Head of caudate nucleus (tissue), 42 donors: Measurements from ENCODE around the gene TEAD1.

Experiments
- DNase-seq, 42 donors: peaks; one replicate each; pipeline versions ENCODE4 v3.0.0 to v3.0.0-alpha.2; 2020 to 2021; ENCODE audit warnings: mixed read lengths in 7 of 42
- intact Hi-C: fragments of 100-400 bp; cut with DNase I; formaldehyde crosslinking; loops from one replicate; pipeline ENCODE4 v1.15.0; 2022

Gene TEAD1

DNA sequence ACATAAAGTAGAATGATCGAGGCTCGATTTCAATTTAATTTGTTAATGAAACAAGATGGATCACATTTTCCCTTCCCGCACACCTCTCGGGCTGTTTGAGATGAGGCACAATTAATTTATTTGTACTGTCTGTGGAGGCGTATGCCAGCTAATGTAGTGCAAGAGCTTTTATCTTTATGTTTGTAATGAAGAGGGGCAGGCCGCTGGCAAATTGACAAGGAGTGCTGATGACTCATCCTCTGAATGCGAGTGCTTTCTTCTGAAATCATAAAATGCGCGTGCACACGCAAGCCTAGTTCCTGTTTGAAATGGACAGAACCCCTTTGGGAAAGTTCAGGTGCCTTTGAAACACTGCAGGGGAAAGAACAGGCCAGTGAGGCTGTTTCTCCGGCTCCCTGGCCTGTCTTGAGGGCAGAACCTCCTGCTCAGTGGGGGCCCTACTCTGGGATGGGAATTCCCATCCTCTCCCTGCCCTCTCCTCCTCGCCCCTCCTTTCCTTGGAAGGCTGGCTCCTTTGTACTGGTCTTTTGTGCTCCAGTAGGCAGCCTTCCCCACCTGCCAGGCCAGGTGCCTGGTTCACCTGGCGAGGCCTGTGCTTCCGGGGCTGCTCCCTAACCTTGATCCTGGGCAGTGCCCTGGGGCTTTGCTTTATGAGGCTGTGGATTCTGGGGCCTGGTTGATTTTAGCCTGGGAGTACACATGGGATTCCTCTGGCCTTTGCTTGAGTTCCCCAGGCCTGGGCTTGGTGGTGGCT lies 50.3 kb downstream of the TEAD1 start:
- peak in 25 of 42 donors; percentile 8 to 75 (median 31) for DNase-seq
- intact Hi-C loops = no loop called here

DNA sequence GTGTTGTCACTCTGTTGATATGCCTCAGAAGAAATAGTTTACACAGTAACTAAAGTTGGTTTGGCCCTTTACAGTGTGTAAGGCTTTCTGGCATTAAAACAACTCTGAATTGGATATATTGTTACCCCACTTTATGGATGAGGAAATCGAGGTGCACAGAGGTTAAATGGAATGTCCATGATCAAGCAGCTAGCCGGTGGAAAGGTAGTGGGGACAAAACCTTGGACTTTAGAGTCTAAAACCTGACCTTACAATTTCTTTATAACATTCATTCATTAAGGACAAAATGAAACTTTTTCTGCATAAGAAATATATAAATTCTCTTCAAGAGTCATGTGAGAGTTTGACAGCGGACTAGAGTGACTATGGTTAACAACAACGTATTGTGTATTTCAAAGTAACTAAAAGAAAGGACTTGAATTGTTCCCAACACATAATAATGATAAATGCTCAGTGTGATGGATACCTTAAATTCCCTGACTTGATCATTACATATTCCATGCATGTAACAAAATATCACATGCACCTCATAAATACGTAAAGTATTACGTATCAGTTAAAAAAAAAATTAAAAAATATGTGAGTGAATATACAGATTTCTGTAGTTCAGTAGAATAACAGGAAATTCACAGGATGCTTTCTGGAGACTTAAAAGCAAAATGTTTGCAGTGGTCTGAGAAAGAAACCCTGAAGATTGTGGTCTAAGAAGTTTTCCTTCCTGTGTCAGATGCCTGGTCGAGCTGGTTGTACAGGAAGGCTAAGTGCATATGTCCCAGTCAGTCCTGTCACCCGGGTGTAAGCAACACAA lies 51.0 kb downstream of the TEAD1 start:
- no peak for DNase-seq
- intact Hi-C loops = no loop called here

DNA sequence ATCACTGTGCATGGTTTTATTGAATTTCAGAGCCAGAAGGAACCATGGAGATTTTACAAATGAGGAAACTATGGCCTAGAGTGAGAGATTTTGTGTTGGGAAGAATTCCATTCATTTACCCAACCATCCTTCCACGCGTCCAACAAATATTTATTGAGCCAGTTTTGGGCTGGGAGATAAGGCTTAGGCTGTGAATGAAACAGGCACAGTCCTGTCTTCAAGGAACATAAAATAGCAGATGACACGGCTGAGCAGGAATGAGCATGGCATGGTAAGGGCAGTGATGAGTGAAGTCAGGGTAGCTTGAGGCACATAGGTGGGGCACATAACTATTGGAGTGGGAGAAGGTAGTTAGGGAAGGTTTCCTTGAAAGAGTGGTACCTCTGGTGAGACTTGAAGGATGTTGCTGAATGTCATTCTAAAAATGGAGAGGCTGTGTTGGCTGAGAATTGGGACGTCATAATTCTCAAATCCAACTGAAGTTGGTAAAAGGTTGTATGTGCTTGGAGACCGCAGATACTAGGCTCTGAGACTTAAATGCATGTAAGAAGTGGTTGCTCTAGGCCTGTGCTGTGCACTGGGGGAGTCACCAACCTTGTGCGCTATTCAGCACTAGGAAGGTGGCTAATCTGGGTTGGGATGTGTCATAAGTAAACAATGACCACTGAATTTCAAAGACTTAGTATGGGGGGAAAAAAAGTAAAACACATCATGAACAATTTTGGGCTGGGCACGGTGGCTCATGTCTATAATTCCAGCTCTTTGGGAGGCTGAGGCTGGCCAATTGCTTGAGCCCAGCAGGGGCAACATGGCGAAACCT lies 51.9 kb downstream of the TEAD1 start:
- intact Hi-C loops = no loop called here

DNA sequence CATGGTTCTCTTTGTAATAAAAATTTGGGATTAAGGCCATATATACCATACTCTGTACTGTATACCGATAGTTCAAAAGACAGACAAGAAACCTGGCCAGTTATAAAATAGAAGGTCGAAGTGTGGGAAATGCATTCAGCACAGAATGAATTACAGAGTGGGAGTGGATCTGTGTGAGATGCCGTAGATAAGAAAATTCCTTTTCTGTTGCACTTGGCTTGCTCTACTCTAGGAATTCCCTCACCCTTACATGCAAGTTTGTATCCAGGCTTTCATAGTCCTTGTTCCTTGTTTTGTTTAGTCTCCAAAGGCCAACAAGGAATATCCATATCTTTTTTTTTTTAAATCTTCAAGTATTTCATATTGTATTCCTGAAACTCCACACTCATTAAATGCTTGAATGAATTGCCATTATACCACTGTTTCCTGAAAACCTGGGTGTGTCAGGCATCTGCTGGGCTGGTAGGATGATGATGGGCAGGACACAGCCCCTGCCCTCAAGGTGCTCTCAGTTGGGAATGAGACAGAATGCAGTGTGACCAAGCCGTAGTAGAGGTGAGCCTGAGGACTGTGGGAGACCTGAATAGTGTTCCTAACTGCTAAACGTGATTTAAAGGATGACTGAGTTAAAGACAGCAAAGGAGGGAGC lies 53.5 kb downstream of the TEAD1 start:
- DNase-seq = no peak
- intact Hi-C loops = no loop called here

More for the DNA sequence above, 51.9 kb downstream of the TEAD1 start:
- peak in 1 of 42 donors; percentile 6 for DNase-seq

DNA sequence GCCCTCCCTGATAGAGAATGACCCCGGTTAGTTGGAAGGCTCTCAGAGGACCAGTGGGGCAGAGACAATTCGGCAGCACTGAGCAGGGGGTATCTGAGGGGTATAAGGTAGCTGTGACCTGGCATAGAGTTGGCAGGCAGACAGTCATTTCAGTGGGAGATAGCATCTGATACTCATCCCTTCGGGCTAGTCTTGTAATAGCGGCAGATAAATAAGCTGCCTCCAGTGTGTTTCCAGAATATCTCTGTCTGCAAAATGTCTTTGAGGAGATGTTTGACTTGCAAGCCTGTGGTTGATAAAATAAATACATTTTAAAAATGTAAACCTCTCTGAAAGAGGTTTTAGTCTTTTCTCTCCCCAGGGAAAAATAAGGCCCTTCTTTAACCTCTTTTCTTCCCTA lies 54.2 kb downstream of the TEAD1 start:
- no peak for DNase-seq
- intact Hi-C loops = no loop called here

DNA sequence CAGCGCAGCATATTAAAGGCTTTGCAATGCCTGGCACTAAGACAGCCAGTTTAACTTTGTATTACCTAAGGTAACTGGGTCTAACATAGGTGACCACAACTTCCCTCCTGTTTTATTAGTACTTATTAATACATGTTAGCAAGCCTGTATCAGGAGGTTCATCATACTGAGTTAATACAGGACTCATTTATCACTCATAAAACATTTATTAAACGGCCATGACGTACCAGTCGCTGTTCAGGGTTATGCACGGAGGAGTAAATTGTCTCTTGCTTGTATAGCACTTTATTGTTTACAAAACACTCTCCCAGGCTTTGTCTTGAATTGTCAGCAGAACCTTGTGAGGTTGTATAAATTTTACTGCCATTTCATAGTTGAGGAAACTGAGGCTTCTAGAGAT lies 55.7 kb downstream of the TEAD1 start:
- intact Hi-C loops = no loop called here
- DNase-seq = no peak

DNA sequence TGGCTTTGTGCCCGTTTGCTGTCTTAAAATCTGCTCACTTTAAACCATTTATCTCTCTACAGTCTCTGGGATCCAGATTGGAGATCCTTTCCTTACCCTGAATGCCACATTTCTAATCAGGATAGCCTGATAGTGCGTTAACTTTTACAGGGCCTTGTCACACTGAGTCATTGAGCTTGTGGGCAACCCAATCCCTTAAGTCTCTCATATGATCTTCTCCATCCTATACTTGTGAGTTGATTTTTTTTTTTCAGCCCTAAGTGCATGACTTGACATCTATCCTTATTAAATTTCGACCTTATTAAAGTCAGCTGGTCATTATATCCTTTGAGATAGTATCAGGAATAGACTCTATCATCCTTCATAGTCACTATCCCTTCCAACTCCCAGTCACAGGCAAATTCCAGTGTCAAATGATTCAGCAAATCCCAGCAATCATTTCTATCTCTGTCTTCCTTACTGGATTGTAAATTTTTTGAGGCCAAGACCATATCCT lies 57.7 kb downstream of the TEAD1 start:
- intact Hi-C loops = no loop called here
- no peak for DNase-seq

DNA sequence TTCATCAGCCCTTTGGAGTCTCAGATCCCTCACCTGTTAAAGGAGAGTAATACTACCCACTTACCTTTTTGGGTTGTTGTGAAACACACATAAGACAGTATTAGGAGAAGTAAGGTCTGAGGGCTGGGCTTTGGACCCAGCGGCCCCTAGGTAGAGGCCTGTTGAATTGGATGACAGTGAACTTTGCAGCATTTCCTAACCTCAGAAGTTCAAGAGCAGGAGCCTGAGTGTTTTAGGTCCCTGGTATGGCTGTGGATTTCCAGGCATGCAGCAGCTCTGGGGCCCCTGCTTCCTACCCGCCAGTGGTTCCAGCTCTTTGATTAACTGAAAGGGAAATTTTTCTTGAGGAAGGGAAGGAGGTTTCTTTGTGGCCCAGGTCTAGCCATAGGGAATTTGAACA lies 58.9 kb downstream of the TEAD1 start:
- peak in 1 of 42 donors; percentile 8 for DNase-seq
- intact Hi-C loops = no loop called here

DNA sequence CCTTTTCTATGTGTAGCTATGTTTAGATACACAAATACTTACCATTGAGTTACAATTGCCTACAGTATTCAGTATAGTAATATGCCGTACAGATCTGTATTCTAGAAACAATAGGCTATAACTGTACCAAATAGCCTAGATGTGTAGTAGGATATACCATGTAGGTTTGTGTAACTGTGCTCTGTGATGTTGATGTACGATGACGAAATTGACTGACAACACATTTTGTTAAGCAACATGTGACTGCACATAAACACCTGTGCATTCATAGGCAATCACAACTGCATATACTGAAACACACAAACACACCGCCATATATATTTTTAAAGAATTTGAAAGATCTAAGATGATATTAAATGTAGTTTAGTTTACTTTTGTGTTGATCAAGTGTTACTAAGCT lies 60.4 kb downstream of the TEAD1 start:
- no peak for DNase-seq
- intact Hi-C loops = no loop called here

DNA sequence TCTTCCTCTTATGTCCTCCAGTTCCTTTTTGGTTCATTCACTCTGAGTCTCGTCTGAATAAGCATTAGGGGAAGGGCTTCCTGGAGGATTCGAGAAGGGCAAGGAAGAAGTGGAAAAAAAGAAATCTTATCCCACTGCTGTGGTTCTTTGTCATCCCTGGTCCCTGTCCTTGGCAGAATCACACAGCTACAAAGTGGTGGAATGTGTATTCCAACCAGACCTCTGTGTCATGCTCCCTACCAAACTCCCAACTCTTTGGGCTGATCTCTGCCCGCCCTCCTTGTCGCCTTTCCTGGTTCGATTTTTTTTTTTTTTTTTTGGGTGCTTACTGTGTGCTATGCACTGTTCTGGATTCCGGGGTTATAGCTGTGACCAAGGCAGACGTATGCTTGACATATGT lies 61.0 kb downstream of the TEAD1 start:
- intact Hi-C loops = no loop called here
- peak in 1 of 42 donors; percentile 22 for DNase-seq

DNA sequence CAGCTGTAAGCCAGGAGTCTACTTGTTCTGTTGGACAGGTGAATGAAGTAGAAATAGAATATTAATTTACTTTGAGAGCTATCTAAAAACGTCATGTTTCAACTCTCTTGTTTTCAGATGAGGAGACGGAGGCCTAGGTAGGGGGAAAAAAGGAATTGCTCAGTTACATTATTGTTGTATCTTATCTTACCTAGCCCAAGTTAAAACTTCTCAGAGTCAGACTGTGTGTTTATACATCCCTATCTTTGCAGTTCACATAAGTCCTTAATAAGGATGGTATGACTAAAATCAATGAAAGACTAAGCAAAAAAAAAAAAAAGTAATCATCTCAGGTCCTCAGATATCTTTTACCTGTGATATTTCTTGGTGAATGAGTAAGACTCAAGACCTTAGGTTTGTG lies 62.8 kb downstream of the TEAD1 start:
- intact Hi-C loops = no loop called here
- no peak for DNase-seq

DNA sequence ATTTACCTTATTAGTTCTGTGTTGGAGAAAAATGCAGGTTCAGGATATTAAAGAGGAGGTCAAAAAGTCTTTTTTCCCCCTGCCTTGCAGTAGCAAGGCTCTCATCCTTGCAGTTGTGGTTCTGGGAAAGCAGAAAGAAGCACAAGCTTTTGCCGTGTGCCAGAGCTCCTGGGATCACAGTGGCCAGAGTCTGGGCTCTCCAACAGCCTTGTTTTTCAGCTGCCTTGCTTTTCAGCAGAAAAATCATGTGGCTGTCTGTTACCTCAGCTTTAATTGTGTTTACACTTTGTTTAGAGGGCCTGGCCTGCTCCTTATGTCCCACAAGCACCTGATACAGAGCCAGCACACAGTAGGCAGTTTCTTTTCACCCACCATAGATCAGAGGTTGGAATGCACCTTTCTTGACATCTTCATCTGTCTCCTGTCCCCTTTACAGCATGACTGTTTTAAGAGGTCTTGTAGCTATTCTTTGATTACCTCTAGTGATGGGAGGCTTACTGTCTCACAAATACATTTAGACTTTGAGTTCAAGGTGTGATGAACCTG lies 67.5 kb downstream of the TEAD1 start:
- peak in 18 of 42 donors; percentile 5 to 56 (median 30) for DNase-seq
- intact Hi-C loops = no loop called here

DNA sequence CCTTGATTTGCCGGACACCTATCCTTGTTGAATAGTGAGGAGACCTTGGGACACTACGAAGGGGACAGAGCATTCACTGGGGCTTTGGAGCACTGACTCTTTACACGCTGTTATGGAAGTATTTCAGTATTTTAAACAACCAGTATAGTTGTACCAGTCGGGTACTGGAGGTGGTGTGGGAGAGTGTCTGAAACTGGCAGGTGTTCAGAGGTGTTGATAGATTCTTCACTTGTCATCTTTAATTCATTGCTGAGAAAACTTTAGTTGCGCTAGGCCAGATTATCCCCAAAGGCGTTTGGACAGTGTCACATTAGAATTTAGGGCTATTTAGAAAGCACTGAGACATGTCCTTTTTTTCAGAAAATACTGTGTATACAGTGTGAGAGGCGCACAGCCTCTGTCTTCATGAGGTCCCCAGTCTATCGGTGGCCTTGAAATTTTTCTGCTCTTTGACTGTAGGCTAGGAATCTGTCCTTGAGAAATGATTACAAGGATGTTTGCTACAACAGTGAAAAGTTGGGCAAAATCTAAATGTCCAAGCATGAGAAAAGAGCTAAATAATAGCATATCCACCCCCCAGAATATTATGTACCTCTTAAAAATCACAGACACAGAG lies 69.7 kb downstream of the TEAD1 start:
- intact Hi-C loops = no loop called here
- DNase-seq = peak in 1 of 42 donors; percentile 25

DNA sequence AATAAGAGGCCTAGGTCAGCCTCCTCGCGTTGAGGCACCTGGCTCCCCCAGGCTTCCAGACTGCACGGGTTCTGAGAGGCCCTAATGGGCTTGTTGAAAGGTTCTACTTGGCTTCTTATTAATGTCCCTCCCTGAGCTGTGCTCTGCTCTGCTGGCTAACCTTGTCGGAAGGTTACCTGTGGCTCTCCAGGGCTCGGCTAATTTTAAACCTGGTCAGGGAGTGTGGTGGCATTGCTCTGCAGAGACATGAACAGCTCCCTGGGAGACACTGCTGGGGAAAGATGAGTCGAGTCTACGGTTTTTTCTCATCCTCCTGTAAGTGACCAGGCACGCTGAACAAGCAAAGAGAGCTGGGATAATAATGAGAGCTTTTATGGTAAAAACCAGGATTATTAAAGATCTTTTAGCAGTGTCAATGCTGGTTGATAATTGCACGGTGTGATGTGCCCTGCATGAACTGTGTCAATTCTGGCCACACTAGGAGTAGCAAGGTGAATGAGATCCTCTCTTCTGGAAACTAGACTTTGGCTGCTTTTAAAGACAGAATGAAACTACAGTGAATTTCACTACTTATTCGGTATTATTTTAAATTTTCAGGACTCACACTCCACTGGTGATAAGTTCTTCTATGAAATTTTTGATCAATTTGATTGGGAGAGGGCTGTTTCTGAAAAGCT lies 70.7 kb downstream of the TEAD1 start:
- intact Hi-C loops = no loop called here

DNA sequence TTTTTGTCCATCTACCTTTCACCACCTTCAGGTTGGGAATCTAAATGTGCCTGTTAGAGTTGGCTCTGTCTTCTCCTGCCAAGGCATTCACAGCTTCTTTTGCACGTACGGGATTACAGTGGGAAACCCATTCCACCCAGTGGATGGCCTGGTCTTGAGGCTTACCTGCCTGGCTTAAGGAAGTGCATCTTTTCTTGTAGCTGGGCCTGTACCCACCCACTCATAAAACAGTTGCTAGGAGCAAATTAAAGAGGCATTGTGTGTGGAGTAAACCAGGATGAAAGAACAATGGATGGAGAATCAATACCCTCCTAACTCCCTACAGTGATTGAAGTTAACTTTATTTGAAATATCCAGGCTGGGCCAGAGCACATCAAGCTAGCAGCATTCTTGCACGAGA lies 71.6 kb downstream of the TEAD1 start:
- DNase-seq = peak in 1 of 42 donors; percentile 14
- intact Hi-C loops = no loop called here

More for the DNA sequence above, 70.7 kb downstream of the TEAD1 start:
- peak in 4 of 42 donors; percentile 6 to 34 (median 10) for DNase-seq

DNA sequence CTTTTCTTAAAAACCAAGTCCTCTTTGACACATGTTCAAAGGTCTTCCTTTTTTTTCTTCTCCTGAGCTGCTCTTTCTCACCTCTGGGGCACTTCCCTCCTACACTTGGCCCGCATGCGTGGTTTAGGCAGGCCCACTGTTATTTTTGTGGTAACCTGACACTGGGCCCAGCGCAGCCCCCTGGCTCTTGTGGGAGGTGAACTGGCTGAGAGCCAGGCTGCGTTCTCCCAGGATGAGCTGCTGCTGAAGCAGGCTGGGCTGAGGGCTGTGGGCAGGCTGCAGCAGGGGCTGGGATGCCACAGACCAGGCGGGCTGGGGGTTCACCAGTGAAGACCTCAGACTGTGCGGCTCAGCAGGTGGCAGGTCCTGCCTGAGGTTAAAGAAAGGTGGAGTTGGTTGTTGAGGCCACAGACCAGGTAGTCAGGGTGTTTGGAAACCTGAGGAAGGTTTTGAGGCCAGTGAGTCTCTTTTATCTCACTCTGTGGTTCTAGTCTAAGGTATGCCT lies 72.4 kb downstream of the TEAD1 start:
- intact Hi-C loops = no loop called here

DNA sequence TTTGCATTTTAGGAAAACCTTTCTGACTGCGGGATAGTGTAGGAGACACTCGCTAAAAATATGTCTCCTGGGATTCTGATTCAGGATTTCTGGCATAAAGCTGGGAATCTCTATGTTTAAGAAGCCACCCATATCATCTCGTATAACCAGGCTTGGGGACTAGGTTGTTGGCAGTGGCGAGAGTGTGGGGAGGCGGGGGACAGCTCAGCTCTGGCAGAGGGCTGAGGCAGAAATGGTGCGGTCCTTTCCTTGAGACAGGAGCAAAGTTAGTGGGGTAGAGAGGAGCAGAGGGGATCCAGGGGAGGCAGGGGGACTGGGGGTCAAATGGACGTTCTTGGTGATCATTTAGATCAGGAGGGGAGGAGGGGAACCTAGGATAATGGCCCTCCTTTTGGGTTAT lies 74.3 kb downstream of the TEAD1 start:
- intact Hi-C loops = no loop called here
- no peak for DNase-seq

More for the DNA sequence above, 72.4 kb downstream of the TEAD1 start:
- peak in 6 of 42 donors; percentile 9 to 42 (median 20) for DNase-seq
